T-helper 2 cell treated with Interferon-gamma antibody and Interleukin-4, amounts not matched to agents 5 μg/mL and 100 μg/mL, for 36 hours (primary cell): ENCODE measurements around the gene SYNJ2.

Experiments used
- DNase-seq: peaks from one replicate; pipeline ENCODE4 v3.0.0; 2021; ENCODE audit warnings: low spot score
- H3K27ac Mint-ChIP-seq: one replicate; pipeline ENCODE4 v1.8.0; 2021; ENCODE audit warnings: mild to moderate bottlenecking, mixed read lengths
- H3K27me3 Mint-ChIP-seq: one replicate; pipeline ENCODE4 v1.8.0; 2021; ENCODE audit warnings: low read depth, mixed read lengths
- H3K36me3 Mint-ChIP-seq: one replicate; pipeline ENCODE4 v1.8.0; 2021; ENCODE audit warnings: low read depth, mixed read lengths
- H3K4me1 Mint-ChIP-seq: one replicate; pipeline ENCODE4 v1.8.0; 2021; ENCODE audit warnings: low read depth, mixed read lengths
- H3K4me3 Mint-ChIP-seq: one replicate; pipeline ENCODE4 v1.8.0; 2022; ENCODE audit warnings: mild to moderate bottlenecking, moderate library complexity, mixed read lengths
- H3K9me3 Mint-ChIP-seq: one replicate; pipeline ENCODE4 v1.8.0; 2021; ENCODE audit warnings: mixed read lengths

SYNJ2 gene

DNA sequence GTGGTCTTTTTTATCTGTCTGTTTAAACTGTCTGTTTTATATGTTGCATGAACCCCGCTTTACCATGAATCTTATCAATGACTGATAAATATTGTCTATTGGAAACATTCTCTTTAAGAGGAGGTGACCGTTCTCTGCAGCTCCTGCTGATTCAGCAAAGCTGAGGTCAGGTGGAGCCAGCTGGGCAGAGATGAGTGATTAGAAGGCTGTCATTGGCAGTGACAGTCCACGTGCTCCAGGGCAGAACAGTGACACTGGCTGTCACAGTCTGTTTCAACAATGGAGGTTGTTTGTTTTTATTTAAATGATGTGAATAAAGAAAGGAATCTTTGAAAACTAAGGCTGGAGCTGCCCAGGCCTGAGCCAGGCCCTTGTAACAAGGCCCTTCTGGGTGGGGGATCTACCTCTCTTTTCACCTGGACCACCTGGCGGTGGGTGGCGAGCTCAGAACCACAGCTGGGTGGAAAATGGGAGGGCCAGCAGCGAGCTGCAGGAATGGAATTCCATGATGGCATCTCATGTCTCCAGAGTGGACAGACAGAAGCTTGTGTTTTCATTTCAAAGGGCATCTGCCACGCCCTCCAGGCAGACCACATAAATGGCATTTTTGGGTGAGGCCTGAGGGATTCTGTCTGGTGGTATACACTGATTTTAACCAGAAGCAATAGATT, 12.6 kb downstream of the SYNJ2 start:
- Mint-ChIP-seq H3K27ac (no peak overlapping the region), H3K9me3 (no peaks in the 10 kb centered on the region), H3K4me3 (no peak overlapping the region), H3K27me3 (no peaks in the 10 kb centered on the region), H3K36me3 (peaks cover 3% of the 10 kb centered on the region), H3K4me1 (peaks cover 22% of the 10 kb centered on the region)
- no peak for DNase-seq

DNA sequence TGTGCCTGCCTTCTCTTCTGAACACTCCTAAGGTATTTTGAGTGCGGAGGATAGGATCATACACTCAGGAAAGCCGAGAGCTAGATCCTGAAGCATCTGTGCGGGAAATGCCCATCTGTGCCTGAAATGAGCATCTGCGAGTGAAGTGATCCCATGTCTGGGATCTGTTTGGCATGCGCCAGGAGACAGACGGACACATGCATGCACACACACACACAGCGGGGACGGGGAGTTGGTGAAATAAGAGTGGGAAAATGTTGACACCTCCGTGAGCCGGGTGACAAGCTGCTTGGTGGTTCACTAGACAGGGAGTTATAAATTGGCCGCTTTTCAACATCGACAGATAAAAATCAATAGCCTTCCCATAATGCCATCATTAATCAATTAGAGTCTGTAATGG, 13.8 kb downstream of the SYNJ2 start:
- peaks cover 12% of the 10 kb centered on the region for H3K4me1 Mint-ChIP-seq
- no peaks in the 10 kb centered on the region for H3K9me3 Mint-ChIP-seq
- H3K4me3 Mint-ChIP-seq, result no peak overlapping the region
- H3K27me3 Mint-ChIP-seq, result no peaks in the 10 kb centered on the region
- no peak for DNase-seq
- no peak overlapping the region for H3K27ac Mint-ChIP-seq
- H3K36me3 Mint-ChIP-seq, result peaks cover 3% of the 10 kb centered on the region

DNA sequence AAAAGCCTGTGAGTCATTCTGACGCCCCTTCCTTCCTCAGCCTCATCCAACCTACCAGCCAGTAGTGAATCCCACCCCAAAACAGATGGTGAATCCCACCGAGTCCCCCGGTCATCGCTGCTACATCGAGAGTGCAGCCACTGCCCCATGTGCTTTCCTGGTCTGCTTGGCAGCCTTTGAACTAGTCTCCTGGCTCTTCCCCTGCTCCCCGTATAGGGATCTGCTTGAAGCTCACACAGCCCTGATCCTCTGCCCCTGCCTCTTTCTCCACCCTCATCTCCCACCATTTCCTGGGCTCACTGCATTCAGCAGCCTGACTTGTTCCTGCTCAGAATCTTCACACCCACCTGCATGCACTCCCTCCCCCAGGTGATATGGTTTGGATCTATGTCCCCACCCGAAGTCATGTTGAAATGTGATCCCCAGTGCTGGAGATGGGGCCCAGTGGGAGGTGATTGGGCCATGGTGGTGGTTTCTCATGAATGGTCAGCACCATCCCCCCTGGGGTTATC, 14.6 kb downstream of the SYNJ2 start:
- no peak for DNase-seq

DNA sequence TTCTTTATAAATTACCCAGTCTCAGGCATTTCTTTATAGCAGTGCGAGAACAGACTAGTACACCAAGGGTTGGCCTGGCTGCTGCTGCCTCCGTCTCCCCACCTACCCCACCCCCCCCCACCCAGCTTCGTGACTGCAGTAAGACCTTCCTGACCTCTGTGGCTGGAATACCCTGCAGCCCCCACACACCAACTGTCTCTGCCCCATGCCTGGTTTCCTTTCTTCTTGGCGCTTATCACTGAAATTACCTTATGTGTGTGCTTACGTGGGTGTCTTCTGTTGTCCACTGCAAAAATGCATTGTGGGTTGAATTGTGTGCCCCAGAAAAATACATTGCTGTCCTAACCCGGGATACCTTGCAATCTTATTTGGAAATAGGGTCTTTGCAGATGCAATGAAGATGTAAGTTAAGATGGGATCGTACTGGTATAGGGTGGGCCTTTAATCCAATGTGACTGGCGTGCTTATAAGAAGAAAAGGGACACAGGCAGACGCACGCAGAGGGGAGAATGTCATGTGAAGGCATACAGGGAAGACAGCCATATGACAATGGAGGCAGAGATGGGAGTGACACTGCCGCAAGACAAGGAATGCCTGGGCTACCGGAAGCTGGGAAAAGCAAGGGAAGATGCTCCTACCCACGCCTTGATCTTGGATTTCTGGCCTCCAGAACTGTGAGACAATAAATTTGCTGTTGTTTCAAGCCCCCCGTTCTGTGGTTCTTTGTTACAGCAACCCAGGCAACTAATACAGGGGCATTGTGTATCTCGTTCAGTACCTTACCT, 15.4 kb downstream of the SYNJ2 start:
- Mint-ChIP-seq H3K27me3 (no peaks in the 10 kb centered on the region), H3K27ac (no peak overlapping the region), H3K4me1 (peaks cover 6% of the 10 kb centered on the region), H3K36me3 (no peaks in the 10 kb centered on the region), H3K9me3 (no peaks in the 10 kb centered on the region), H3K4me3 (no peak overlapping the region)
- DNase-seq, result no peak

More for the DNA sequence above, 14.6 kb downstream of the SYNJ2 start:
- no peaks in the 10 kb centered on the region for H3K27me3 Mint-ChIP-seq
- H3K36me3 Mint-ChIP-seq, result peaks cover 2% of the 10 kb centered on the region
- H3K9me3 Mint-ChIP-seq, result no peaks in the 10 kb centered on the region
- no peak overlapping the region for H3K4me3 Mint-ChIP-seq
- peaks cover 6% of the 10 kb centered on the region for H3K4me1 Mint-ChIP-seq
- H3K27ac Mint-ChIP-seq, result no peak overlapping the region

DNA sequence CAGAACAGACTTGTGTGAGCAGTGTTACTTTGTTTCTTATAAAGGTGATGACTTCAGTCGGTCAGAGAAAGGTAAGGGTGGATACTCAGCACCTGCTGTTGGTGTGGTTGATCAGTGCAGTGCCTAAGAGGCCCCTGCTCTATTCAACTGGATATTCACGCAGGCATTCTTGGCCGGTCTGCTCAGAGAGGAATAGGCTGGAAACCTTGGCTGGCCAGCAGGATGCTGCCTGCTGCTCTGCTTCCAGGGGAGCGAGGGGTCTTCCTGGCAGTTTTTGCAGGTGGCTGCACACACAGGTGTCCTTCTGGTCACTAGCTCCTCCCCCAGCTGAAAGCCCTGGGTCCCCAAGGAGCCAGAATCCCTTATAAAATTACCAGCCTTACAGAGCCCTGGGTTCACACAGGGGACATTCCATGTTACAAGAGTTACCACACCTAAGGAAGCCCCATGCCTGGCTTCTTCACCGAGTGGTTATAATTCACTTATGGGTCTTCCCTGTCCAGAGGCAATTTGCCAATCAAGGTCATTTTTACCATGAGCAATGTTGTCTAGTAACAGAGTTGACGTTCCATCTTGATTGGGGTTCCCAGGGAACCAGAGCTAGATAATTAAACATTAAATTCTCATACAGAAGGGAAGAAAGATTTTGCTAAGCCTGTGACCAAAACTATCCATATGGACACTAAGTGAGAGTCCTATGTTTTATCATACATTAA, 16.4 kb downstream of the SYNJ2 start:
- no peak overlapping the region for H3K4me3 Mint-ChIP-seq
- no peaks in the 10 kb centered on the region for H3K9me3 Mint-ChIP-seq
- H3K36me3 Mint-ChIP-seq, result no peaks in the 10 kb centered on the region
- no peaks in the 10 kb centered on the region for H3K27me3 Mint-ChIP-seq
- DNase-seq, result no peak
- H3K4me1 Mint-ChIP-seq, result peaks cover 7% of the 10 kb centered on the region
- no peak overlapping the region for H3K27ac Mint-ChIP-seq

DNA sequence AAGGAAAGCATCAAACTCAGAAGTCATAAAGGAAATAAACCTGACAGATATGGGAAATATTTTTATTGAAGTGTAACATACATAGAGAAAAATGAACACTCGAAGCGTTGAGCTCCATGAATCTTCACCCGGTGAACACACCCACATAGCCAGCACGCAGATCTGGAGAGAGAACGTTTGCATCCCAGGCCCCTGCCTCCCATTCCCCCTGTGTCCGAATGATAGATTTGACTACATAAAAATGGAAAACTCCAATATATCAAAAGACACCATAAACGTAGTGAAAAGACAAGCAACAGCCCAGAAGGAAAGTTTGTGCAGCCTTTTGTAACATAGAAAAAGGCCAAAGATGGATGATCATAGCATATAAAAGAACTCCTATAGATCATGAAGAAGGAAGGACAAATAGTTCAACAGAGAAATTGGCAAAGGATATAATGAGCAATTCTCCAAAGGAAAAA, 17.1 kb downstream of the SYNJ2 start:
- Mint-ChIP-seq H3K27ac (no peak overlapping the region), H3K27me3 (no peaks in the 10 kb centered on the region), H3K4me3 (no peak overlapping the region), H3K4me1 (peaks cover 9% of the 10 kb centered on the region), H3K9me3 (no peaks in the 10 kb centered on the region), H3K36me3 (no peaks in the 10 kb centered on the region)
- DNase-seq, result no peak

DNA sequence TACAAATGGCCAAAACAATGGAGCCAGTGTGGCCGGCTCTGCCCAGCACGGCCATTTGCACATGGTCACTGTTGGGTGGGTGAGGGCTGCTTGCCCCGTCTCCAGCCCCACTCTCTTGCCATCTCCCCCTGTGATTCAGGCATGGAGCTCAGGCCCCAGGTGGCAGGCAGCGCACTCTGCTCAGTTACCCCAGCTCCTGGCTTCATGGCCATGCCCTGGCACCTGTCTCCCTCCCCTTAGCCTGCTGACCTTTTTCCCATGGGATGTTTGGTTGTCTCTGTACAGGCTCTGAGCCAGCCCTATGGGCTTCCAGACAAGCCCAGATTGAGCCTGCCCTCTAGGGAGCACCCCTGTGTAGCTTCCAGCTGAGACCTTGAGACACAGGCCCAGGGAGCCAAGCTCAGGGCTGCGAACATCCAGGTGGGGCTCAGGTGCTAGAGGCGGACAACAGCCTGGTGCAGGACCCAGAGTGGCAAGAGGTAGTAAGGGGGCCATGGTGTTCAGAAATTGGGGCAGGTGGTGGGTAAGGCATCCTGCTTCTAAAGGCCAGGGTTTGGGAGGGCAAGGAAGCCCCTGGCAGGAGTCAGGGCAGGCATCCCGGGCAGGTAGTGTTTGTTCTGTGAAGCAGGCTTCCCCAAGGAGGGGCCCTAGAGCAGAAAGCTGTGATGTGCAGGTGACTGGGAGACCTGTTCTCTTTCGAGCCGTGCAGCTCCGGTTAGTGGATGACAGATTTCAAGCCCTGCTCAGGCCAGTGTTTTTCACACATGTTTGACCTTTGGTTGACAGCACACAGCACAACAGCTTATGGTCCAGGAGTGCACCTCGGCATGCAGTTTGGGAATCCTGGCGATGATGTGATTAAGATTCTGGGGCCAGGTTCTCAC, 17.7 kb downstream of the SYNJ2 start:
- Mint-ChIP-seq H3K9me3 (no peaks in the 10 kb centered on the region), H3K27ac (no peak overlapping the region), H3K4me1 (peaks cover 13% of the 10 kb centered on the region), H3K4me3 (no peak overlapping the region), H3K36me3 (no peaks in the 10 kb centered on the region), H3K27me3 (no peaks in the 10 kb centered on the region)
- DNase-seq, result no peak

DNA sequence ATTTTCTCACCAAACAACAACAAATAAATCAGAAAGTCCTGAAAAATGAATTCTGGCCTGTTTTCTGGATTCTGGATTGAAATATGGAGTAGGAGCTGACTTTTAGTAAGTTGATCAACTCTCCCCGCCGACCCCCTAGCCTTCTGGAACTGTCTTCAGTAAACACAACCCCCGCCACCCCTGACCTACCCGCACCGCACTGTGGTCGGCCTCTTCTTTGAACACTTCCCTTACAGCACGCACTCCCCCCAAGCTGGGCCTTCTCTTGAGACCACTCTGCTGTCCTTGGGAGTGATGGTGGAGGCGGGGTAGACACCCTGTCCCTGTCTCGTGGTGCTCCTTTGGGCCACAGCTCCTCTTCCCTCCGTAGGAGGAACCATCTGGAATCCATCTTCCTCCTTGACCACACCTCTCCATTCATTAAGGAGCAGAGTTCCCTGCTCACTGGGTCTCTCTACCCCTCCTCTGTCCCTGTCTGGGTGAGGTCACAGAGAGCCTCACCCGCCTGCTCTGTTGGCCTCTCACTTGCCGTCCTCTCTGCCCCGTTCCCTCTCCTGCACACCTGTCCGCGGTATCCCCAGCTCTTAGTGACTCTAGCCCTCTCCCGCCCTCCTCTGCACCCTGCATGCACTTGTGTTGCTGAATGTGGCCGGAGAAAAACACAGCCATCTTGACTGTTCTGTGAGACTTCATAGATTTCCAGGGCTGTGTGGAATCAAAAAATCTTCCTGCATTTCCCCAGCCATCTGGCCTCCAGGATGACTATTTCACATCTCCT, 19.1 kb downstream of the SYNJ2 start:
- Mint-ChIP-seq H3K4me3 (no peak overlapping the region), H3K27ac (no peak overlapping the region), H3K4me1 (peaks cover 15% of the 10 kb centered on the region), H3K36me3 (no peaks in the 10 kb centered on the region), H3K9me3 (no peaks in the 10 kb centered on the region), H3K27me3 (no peaks in the 10 kb centered on the region)
- no peak for DNase-seq

DNA sequence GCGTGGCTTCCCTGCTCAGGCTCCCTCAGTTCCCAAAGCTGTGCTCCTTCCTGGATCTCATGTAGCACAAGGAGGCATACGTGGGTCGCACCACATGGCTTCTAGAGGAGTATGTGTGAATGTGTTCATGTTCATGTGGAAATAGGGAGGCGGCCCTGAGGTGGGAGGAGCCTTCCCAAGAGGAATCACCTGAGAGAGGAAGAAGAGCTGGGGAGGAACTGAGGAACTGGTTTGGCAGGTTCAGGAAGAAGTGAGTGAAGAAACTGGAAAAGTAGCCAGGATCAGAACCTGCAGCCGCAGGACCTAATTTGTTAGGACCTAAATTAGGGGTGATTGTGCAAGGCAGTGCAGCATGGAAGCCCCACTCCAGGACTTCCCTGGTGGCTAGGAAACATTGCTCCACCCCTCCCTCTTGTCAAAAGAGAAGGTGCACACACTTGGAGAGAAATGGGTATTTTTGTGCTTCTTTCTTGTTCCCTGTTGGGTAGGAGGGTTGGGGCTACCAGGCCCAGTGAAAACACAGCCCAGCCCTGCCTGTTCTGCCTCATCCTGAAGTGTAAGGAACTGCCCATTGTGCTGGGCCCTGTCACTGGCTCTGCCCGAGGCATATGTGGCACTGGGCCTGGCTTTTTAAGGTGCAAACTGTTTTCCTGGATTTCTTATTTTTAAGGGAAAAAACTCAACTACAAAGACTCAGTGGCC, 20.7 kb downstream of the SYNJ2 start:
- Mint-ChIP-seq H3K4me3 (no peak overlapping the region), H3K4me1 (peaks cover 18% of the 10 kb centered on the region), H3K27me3 (no peaks in the 10 kb centered on the region), H3K36me3 (no peaks in the 10 kb centered on the region), H3K27ac (no peak overlapping the region), H3K9me3 (no peaks in the 10 kb centered on the region)
- DNase-seq, result no peak

DNA sequence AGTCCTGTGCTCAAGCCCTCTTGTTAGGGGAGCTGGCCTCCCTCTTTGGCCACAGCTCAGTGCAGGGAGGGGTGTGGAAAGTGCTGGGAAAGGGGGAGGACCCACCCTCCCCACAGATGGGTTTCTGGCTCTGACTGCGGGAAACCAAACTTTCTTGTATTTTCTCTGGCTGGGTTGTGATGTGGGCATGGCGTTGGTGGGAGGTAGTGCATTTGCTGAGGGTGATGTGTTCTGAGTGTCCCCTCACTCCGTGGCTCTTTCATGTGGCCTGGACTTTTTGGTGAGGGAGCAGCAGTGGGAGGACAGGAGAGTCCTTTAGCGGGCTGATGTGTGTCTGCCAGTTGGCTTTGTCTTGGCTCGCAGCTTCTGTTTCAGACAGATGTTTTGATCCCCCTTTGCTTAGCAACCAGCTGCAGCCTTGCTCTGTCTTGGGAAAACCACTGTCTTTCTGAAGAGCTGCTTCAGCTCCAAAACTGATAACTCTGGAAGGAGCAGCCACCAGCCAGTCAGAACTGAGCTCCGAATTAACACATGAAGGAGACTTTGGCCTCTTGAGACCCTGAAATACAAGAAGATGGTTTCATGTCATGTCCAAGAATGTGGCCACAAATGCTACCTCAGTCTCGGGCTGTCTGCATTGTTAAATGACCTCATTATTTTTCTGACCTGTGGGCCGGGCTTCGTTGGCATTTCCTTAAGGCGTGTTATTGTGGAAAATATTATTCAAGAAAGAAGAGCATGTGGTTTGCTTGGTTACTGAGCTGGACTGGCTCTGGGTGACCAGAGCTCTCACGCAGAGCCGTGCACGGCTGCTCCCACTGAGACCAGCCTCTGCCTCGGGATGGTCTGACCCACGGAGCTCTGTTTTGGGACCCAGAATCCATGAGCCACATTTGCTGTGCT, 21.5 kb downstream of the SYNJ2 start:
- H3K4me1 Mint-ChIP-seq, result peaks cover 21% of the 10 kb centered on the region
- no peaks in the 10 kb centered on the region for H3K9me3 Mint-ChIP-seq
- peak; percentile 59 for DNase-seq
- H3K27me3 Mint-ChIP-seq, result no peaks in the 10 kb centered on the region
- peak overlapping the region; percentile 27 for H3K27ac Mint-ChIP-seq
- no peak overlapping the region for H3K4me3 Mint-ChIP-seq
- H3K36me3 Mint-ChIP-seq, result peaks cover 3% of the 10 kb centered on the region

DNA sequence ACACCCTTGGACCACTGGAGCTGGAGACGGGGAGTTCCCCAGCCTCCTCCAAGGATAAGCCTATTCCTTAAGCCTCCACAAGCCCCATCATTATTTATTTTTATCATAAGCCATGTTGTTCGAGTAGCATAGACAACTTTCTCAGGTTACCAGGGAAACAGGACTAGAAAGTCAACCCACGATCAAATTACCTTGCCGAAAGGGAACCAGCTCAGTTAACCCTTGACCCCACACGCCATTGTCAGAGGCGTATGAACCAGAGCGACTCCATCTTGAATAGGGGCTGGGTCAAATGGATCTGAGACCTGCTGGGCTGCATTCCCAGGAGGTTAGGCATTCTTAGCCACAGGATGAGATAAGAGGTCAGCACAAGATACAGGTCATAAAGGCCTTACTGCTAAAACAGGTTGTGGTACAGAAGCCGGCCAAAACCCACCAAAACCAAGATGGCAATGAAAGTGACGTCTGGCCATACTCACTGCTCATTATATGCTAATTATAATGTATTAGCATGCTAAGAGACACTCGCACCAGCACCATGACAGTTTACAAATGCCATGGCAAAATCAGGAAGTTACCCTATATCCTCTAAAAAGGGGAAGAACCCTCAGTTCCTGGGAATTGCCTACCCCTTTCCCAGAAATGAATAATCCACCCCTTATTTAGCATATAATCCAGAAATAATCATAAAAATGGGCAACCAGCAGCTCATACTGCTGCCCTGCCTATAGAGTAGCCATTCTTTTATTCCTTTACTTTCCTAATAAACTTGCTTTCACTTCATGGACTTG, 22.4 kb downstream of the SYNJ2 start:
- H3K36me3 Mint-ChIP-seq, result peaks cover 10% of the 10 kb centered on the region
- no peak for DNase-seq
- no peak overlapping the region for H3K4me3 Mint-ChIP-seq
- H3K9me3 Mint-ChIP-seq, result peaks cover 3% of the 10 kb centered on the region
- no peaks in the 10 kb centered on the region for H3K27me3 Mint-ChIP-seq
- H3K4me1 Mint-ChIP-seq, result peaks cover 30% of the 10 kb centered on the region
- H3K27ac Mint-ChIP-seq, result no peak overlapping the region
